Stimulated activated CD4-positive, alpha-beta T cell treated with anti-CD3 and anti-CD28 coated beads, Interleukin-4, amount 100 ng/mL, for 4 hours (primary cell): Measurements from ENCODE around the gene NRCAM.
"Not testable (repeated sequence)": the region's sequence is repeated elsewhere in the genome, so short reads cannot be mapped to it uniquely, and the experiment has no call there.

Experiments used
- DNase-seq, 2 experiments: peaks; one replicate each; pipeline ENCODE4 v3.0.0-alpha.2; 2020

The NRCAM gene

DNA sequence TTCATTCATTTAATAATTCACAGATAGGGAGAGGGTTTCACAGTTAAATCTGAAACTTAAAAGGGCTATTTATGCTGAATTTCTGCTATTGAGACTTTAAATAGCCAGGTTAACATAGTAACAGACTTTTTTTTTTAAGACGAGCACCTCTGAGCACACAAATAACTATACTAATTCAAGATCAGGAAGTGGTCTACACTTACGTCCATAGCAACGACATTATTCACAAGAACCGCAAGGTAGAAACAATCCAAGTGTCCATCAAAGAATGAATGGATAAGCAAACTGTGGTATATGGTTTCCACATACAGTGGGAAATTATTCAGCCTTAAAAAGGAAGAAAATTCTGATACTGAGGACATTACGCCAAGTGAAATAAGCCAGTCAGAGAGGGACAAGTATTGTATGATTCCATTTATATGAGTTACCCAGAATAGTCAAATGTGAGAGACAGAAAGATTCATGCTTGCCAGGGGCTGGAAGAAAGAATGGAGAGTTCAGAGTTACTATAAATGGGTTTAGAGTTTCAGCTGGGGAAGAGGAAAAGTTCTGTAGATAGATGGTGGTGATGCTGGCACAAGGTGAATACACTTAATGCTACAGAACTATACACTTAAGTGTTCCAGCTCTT, 185.7 kb downstream of the NRCAM start:
- no peak for DNase-seq

DNA sequence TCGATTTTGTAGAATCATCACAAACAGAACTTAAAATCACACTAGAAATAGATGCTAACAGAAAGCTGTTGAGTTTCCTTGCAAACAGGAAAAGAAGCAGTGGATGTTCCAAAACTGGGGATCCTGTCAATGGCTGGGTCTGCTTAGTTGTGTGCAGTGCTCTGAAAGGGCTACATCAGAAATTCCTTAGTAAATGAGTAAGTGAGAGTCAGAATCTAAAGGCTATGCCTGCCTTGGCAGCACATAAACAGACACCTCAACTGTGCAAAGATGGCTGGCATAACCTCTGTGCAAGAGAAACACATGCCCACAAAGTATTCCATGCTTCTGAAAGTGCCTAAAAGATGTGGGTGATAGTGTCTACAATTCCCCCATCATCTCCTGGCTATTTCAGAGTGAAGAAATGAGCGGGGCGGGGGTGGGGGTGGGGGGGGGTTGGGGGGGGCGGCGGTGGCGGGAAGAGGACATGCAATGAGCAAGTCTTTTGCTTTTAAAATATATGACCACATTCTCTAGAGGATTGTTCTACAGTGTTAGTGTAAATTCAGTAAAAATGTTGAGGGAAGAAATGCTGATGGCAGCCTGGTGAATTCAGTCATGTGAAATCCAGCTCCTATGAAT, 187.9 kb downstream of the NRCAM start:
- no peak for DNase-seq

DNA sequence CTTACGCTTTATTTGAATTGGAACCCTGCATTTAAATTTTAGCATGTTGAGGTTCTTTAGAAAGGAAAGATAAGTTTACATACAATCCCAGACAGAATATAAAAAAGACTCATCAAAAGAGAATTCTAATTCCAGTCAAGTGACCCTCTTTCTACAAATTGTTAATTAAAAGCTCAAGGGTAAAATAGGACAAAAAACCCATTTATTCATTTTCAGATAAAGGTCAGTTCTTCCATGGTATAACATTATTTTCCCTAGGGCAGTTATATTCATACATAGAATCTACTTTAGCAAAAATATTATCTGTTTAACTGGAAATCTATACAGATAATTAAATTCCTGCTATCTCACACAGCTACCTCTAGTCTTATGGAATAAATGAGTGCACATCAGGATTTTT, 188.6 kb downstream of the NRCAM start:
- no peak for DNase-seq

DNA sequence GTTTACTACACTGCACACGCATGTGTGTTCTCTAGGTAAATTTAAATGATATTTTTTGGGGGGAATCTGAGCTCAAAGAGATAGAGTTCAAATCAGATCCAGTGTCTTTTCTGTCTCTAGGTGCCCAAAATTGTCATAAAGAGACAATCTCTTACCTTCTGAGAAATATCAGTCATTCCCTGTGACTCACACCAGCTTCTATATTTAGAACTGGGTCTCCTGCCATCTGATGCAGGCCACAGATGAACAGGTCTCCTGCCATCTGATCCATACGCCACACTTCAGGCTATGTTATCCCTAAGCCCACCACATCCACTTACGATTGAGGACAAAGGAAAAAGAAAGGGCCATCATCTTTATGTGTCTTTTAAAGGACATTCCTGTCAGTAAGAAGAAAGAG, 189.7 kb downstream of the NRCAM start:
- DNase-seq = no peak

DNA sequence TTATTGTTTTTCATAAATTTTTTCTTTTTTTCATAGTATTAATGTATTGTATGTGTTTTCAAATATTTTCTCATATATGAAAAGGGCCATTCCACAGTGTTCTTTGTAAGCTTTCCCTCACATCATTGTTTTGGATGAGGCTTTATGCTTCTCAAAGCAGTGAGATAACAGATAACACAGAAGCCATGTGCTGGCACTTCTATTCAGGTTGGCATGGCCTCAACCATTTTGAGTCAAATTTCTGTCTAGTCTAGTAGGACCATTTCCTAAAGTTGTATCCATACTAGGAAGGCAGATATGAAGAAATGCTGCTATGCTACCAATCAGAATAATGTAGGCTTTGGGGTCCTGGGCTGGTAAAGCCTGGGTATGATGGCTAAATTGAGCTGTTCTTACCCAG, 190.2 kb downstream of the NRCAM start:
- DNase-seq = no peak

DNA sequence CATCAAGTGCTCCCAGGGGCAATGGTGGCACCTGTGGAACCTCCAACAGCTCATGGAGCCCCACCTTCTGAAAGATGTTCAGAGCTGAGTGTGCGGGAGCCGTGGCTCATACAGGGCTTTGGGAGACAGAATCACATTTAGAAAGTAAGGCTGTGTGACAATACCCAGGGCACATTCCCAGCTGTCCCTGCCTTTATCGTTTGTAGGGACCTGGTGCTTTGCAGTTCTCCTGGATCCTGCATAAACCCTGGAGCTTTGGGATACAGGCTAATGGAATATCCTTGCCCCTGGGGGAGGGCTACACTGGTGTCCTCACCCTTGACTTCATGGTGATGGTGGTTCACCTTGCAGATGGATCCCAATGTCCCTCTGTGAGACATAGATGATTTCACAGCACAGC, 191.2 kb downstream of the NRCAM start:
- DNase-seq = no peak

DNA sequence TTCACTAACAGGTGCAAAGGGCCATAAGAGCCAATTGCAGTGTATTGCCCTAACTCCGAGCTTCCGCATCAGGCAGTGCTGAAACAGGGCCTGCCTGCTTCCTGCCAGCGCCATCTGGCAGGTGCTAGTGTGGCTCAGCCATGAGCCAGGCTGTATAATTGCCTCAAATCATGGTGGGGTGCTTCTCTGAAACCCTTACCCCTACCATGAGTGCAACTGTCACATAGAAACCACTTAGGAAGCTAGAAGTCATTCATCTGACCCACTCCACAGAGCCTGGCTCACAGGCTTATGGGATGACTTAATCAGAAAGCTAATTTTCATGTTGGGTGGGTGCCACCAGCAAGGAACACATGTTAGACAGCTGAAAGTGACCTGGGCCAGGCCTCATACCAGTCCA, 192.8 kb downstream of the NRCAM start:
- no peak for DNase-seq

DNA sequence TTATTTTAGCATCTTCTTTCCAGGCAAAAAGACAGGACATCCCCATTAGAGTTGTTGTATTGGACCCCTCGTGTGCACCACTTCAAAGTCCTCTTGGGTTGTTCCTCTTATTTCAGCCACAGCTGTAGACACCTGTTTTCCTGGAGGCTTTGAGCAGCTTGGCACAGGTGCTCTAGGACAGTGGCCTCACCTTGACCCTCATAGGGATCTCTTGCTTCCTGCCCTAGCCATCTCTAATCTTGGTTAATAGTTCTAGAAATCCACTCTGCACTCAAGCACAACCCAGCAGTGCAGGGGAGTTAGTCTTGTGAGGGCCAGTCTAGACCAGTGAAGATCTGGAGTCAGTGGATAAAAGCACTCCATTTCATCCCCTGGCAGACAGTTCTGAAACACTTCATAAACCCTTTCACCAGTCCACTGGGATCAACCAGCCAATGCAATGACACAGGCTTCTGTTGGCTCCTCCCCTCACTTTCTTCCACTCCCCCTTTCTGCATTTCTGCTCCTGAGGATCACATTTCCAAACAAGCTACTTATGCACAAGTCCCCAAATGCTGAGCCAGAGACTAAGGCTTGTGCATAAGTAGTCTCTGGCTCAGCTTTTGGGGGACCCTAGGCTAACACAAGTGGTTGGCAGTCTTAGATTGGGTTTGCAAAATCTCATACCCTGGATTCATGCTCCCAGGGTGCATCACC, 194.5 kb downstream of the NRCAM start:
- DNase-seq = no peak

DNA sequence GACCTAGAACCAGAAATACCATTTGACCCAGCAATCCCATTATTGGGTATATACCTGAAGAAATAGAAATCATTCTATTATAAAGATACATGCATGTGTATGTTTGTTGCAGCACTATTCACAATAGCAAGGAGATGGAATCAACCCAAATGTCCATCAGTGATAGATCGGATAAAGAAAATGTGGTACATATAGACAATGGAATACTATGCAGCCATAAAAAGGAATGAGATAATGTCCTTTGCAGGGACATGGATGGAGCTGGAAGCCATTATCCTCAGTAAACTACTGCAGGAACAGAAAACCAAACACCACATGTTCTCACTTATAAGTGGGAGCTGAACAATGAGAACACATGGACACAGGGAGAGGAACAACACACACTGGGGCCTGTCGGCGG, 196.8 kb downstream of the NRCAM start:
- not testable (repeated sequence) for DNase-seq

DNA sequence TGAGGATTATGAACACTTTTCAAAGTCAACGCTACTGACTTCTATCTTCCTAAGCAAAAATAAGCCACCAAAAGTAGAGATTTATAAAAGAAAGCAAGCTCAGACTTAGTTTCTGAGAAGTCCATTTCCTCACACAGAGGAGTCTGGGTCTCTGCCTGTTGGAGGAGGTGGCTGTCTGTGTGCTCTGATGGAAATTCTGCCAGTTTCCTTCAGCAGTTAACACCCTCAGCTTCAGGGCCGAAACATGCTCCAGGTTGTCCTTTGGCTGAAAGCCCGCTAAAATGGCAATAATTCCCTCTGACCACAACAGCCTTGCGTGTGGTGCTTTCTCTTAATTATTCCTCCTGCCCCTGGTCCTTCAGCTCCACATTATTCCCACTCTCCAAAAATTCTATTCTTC, 198.3 kb downstream of the NRCAM start:
- no peak for DNase-seq

DNA sequence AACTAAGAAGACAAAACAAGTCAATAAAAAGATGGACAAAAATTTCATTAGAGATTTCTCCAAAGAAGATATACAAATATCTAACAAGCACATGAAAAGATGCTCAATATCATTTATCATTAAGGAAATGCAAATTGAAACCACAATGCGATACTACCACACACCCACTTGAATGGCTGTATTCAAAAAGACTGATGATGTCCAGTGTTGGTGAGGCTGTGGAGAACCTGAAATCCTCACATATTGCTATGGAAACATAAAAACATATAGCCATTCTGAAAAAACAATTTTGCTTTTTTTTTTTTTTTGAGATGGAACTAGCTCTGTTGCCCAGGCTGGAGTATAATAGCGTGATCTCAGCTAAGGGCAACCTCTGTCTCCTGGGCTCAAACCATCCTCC, 202.0 kb downstream of the NRCAM start:
- no peak for DNase-seq

DNA sequence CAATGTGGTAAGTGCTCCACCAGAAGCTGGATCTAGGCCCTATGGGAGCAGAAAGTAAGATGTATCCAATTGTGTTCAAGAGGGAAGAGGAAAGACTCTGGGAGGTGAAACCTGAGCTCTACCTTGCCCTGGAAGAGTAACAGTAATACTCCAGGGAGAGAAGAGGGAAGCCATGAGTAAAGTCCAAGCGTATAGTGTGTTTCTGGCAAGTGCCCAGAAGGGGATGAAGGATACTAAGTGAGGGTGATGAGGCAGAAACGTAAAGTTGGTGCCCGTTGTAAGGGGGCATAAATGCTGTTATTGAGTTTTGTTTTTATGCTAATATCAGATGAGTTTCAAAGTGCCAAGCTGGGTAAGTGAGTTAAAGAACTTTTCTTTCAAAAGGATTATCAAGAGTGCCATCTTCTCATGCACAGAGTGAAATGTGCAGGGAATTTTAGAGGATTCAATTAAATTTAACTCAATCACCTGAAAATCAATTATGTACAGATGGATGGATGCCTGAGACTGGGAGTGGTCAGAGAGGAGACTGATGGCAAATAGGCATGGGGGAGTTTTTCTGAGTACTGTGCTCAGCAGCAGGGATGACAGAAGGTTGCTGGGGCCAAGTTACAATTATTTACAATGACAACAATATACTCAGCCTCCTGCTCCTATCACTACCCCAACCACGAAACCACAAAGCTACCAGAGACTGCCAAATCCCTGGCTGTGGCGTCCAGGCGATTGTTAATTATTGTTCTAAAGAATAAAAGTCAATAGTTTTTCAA, 202.8 kb downstream of the NRCAM start:
- no peak for DNase-seq

DNA sequence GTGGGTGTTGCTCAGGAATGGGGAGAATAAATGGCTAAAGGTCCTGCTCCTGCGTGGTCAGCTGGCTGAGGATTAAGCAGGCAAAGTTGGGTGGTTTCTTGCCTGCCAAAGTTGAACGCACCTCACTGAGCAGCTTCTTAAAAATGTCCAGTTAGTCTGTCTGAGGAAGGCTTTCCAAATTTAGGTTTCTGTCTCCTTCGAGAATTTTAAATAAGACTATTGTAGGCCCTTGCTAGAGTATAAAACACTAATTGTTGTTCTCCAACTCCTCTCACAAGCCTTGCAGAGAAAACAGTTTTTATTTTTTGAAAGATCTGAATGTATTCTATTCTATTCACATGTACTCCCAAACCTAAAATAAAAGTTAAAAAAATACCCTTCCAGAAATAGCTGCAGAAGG, 204.1 kb downstream of the NRCAM start:
- DNase-seq = no peak

DNA sequence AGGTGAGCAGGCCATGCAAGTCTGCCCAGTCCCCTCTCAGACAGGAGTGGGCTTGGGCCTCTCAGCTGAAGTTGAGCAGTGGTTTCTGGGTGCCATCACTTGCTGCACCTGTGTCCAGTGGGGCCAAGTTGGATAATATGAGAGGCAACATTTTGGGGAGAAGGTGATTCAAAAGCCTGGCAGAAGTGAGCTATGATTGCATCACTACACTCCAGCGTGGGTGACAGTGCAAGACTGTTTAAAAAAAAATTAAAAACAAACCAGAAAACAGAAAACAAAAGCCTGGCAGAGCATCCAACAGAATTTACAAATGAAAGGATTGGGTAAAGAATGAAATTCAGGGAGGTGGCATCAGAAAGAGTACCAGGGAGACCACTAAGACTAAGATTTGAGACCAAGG, 204.5 kb downstream of the NRCAM start:
- no peak for DNase-seq

DNA sequence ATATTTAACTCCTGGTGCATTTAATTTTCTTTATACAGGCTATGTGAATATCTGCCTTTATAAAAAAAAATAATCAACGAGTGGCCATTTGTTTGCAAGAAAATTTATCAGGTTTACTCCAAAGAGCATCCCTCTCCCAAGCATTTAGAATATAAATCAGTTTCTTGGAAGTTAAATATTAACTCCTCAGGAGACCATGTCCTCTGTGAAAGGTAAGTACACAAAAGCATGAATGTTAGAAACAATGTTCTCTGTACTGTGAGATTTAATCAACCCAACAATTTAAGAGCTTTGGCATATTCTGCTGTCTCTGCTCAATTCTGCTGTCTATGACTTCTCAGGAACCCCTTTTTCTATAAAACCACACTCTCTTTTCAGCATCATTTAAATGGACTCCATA, 206.8 kb downstream of the NRCAM start:
- DNase-seq = no peak

DNA sequence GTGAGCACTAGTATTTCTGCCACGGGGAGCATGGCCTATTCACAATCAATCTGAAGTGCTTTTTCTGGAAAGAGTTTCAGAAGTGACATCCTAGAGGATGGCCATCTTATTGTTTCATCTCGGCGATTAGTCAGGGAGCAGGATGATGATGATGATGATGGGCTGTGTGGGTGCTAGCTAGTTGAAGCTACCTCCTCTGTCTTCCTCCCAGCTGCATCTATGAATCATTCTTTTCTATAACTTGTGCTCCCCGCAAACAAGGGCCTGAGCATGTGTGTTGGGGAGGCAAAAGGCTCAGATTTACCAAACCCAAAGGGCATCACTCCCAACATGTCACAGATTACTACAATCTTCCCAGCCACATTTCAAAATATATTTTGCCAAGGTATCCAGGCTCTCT, 207.4 kb downstream of the NRCAM start:
- no peak for DNase-seq

DNA sequence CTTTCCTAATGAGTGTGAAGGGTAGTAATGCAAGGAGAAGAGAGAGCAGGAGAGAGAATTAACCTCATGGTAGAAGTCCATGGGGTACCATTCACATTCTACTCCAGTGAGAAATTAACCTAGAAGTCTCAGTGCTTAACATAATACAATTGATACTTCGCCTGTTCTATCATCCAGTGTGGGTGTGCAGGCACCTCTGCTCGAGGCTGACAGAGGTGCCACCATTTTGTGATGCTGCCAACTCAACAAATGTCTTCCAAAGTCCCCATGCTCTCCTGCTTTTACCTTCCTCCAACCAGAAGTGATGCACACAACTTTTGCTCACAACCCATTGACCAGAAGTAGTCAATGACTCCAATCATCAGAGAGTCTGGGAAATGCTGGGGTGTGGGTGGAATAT, 207.8 kb downstream of the NRCAM start:
- no peak for DNase-seq

DNA sequence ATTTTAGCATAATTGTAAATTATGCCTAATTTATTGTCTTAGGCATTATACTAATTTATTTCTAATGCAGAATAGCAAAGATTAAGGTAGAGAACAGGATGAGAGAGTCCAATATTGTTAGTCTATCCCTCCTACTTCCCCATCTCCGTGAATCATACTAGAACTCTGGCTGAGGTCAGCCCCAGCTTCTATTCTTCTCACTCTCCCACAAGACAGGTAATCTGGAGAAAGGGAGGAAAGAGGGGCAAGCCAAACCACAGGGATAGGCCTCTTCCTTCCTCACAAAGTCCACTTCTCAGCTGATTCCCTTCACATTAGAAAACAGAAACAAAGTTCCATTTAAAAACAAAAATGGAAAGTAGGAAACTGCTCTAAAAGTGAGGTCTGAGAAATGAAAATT, 208.6 kb downstream of the NRCAM start:
- no peak for DNase-seq

DNA sequence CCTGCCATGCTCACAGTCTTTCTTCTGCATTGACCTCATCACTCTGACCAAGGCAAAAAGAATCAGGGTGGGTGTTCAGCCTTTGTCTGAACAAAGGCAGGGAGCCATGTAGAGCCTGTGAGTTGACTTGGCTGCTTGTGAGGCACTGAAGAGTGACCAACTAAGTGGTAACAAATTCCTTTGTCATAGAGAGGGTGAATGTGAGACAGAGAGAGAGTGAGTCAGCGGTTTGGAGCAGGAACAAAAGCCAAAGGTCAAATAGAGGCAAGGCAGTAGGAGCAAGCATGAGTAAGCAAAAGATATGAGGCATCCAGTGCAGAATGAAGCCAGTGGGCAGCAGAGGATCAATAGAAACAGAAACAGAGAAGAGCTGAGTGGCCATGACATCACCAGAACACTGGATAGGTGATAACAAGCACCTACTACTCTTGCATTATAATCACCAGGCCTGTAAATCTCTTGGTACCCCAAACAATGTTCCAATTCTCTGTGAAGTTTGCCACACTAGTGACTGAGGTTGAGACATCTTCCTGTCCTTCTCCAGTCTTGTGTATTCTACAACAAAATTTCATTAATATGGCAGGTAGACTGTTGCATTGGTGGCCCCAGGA, 209.9 kb downstream of the NRCAM start:
- no peak for DNase-seq

DNA sequence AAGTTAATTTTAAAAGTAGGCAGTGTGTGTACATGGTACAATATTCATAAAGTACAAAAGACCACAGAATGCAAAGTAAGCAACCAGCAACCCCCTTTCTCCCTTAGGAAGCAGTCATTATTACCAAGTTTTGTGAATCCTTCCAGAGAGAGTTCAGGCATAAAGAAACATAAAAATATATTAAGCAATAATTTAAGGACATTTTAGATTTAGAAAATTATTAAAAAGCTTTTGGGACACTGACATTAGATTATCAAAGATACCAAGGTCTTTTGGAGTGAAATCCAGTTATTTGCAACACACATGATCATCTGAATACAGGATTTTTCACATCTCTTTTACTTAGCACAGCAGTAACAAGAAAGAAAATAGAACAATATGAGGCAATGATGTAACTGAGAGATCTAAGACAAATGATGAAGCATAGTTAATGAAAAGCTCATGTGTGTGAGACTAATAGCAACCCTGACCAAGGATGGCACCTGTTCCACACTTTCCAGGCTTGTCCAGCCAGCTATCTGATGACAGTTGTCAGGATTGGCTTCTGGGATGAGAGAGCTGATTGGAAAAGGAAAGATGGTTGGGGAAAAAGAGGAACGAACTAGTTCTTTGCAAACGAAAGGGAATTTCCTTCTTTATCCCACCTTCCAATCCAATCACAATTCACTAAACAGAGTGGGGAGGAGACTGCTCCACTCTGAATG, 210.6 kb downstream of the NRCAM start:
- no peak for DNase-seq

DNA sequence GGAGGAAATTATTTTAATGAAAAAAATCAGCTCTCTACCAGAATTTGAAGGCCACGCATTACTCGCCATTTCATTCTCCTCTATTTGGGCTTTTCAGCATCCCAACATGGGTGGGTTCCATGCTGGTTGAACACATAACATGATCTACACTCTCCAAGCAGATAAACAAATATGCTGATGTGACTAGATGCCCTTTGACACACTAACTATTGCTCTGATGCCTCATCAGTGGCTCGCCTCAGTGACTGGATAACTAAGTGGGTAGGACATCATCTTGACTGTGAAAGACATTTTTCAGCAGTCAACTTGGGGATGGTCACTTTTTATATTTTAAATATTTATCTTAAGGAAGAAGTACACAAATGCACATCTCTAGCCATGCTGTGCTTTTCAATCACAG, 212.1 kb downstream of the NRCAM start:
- DNase-seq = no peak

DNA sequence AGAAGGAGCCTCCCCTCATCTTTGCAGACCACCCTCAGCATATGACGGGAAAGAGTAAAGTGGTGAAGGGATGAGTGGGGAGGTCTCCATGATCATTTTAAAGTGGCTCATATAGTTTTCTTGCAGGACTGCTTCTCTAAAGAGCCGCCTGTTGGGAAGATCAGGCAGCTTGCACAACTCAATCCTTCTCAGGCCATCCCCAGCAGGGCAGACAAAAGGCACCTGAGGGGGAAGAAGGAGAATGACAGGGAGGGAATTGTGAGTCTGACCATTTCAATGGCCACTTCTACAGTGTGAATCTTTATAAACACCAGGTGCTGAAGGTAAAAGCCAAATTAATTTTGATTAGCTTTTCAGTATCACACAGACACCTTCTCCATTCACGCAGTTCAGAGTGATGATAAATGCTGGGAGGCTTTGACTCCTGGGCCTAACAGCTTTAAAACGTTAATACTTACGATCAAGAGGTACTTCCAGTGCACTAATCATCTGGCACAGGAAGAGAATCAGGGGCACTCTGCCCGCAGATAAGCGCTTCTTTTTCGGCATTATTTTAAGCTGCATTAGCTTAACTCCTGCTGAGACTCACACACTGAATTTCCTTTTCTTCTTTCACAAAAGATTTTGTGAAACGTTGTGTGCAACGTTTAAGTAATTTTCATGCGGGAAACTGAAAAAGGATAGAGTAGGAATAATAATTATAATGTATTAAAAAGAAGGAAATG, 216.6 kb downstream of the NRCAM start:
- no peak for DNase-seq
